Mucosa of stomach (tissue), 1 donor: ENCODE data around the gene PAXIP1.
"Not testable (repeated sequence)": the region's sequence is repeated elsewhere in the genome, so short reads cannot be mapped to it uniquely, and the experiment has no call there.

Experiments
- H3K27me3 ChIP-seq: one replicate; pipeline ENCODE4 v1.7.0; 2013; ENCODE audit warnings: mild to moderate bottlenecking, low read length; ENCODE audit not compliant: control insufficient read depth, insufficient read depth
- H3K36me3 ChIP-seq: one replicate; pipeline ENCODE4 v1.7.0; 2013; ENCODE audit warnings: low read length; ENCODE audit not compliant: control insufficient read depth, insufficient read depth
- H3K4me1 ChIP-seq: one replicate; pipeline ENCODE4 v1.7.0; 2013; ENCODE audit warnings: mild to moderate bottlenecking, low read length; ENCODE audit not compliant: control insufficient read depth, insufficient read depth
- H3K4me3 ChIP-seq: one replicate; pipeline ENCODE4 v1.7.0; 2013; ENCODE audit warnings: low read length
- H3K9ac ChIP-seq: one replicate; pipeline ENCODE4 v1.7.0; 2013; ENCODE audit warnings: mild to moderate bottlenecking, low read length, moderate library complexity
- H3K9me3 ChIP-seq: one replicate; pipeline ENCODE4 v1.7.0; 2013; ENCODE audit warnings: mild to moderate bottlenecking, low read length, moderate library complexity; ENCODE audit not compliant: control insufficient read depth
- donor health status: Pancreatic carcinoma.

Gene PAXIP1

GRCh38 chr7:154965014-154965413 is 37.9 kb downstream of the PAXIP1 start:
- Histone ChIP-seq H3K9me3 (no peaks in the 10 kb centered on the region), H3K4me1 (no peaks in the 10 kb centered on the region), H3K27me3 (no peaks in the 10 kb centered on the region), H3K9ac (no peak overlapping the region), H3K4me3 (no peak overlapping the region), H3K36me3 (no peaks in the 10 kb centered on the region)

GRCh38 chr7:154960063-154960790 is 42.7 kb downstream of the PAXIP1 start:
- no peaks in the 10 kb centered on the region for H3K4me1 ChIP-seq
- H3K27me3 ChIP-seq = no peaks in the 10 kb centered on the region
- no peak overlapping the region for H3K9ac ChIP-seq
- no peaks in the 10 kb centered on the region for H3K9me3 ChIP-seq
- peaks cover 3% of the 10 kb centered on the region for H3K36me3 ChIP-seq
- no peak overlapping the region for H3K4me3 ChIP-seq

- H3K4me3 ChIP-seq = no peak overlapping the region
- H3K4me1 ChIP-seq = no peaks in the 10 kb centered on the region
- no peaks in the 10 kb centered on the region for H3K27me3 ChIP-seq
- H3K36me3 ChIP-seq = peaks cover 12% of the 10 kb centered on the region
- H3K9ac ChIP-seq = no peak overlapping the region
- H3K9me3 ChIP-seq = no peaks in the 10 kb centered on the region
Observed at GRCh38 chr7:154956427-154956826, 46.5 kb downstream of the PAXIP1 start.

- Histone ChIP-seq H3K9ac (no peak overlapping the region), H3K36me3 (peaks cover 12% of the 10 kb centered on the region), H3K27me3 (no peaks in the 10 kb centered on the region), H3K4me1 (no peaks in the 10 kb centered on the region), H3K9me3 (no peaks in the 10 kb centered on the region), H3K4me3 (no peak overlapping the region)
Observed at GRCh38 chr7:154953006-154953684, 49.8 kb downstream of the PAXIP1 start.

- Histone ChIP-seq H3K9me3 (no peaks in the 10 kb centered on the region), H3K4me3 (no peak overlapping the region), H3K9ac (no peak overlapping the region), H3K36me3 (peaks cover 9% of the 10 kb centered on the region), H3K4me1 (no peaks in the 10 kb centered on the region), H3K27me3 (no peaks in the 10 kb centered on the region)
Observed at GRCh38 chr7:154950960-154951359, 52.0 kb downstream of the PAXIP1 start.

DNA sequence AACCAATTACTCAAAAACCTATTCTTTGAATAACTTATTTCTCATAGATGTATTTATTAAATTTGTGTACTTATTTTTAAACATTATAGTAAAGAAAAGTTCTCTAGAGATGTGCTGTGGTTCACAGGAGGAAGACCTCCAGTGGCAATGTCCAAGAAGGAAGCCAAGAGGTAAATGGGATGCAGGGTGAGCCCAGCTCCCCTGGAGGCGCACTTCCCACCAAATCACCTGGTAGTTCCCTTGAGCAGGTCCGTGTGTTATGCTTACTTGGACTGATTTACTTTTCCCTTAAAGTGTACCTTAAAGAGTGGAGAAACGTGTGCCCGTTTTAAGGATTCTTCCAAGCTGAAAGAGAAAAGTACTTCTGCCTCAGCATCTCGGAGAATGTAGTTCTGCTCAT is 55.3 kb downstream of the PAXIP1 start:
- Histone ChIP-seq H3K9ac (no peak overlapping the region), H3K4me3 (no peak overlapping the region), H3K4me1 (no peaks in the 10 kb centered on the region), H3K36me3 (peaks cover 5% of the 10 kb centered on the region), H3K9me3 (no peaks in the 10 kb centered on the region), H3K27me3 (no peaks in the 10 kb centered on the region)

- H3K27me3 ChIP-seq = no peaks in the 10 kb centered on the region
- H3K36me3 ChIP-seq = no peaks in the 10 kb centered on the region
- H3K4me3 ChIP-seq = no peak overlapping the region
- H3K9ac ChIP-seq = no peak overlapping the region
- no peaks in the 10 kb centered on the region for H3K4me1 ChIP-seq
- no peaks in the 10 kb centered on the region for H3K9me3 ChIP-seq
Observed at GRCh38 chr7:154946166-154946565, 56.8 kb downstream of the PAXIP1 start.

DNA sequence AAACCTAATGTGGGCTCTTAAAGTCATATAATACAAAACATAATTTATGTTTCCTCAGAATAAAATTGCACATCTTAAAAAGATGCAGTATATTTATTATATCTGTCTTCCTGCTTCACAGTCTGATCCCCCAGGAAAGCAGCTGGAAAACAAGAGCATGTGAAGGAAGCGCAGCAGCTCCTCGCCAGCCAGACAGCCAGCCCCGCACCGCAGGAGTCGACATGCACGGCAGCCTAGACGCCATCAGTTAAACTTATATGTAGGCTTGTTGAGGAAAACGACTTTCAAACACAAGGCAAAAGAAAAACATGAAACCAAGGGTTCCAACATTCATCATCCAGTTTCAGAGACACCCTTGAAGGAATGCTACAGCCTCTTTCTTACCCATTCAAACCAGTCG is 59.0 kb downstream of the PAXIP1 start:
- Histone ChIP-seq H3K4me3 (no peak overlapping the region), H3K4me1 (no peaks in the 10 kb centered on the region), H3K36me3 (no peaks in the 10 kb centered on the region), H3K9me3 (no peaks in the 10 kb centered on the region), H3K9ac (no peak overlapping the region), H3K27me3 (no peaks in the 10 kb centered on the region)

- no peaks in the 10 kb centered on the region for H3K36me3 ChIP-seq
- H3K9ac ChIP-seq = no peak overlapping the region
- H3K4me3 ChIP-seq = no peak overlapping the region
- no peaks in the 10 kb centered on the region for H3K4me1 ChIP-seq
- no peaks in the 10 kb centered on the region for H3K9me3 ChIP-seq
- H3K27me3 ChIP-seq = no peaks in the 10 kb centered on the region
Observed at GRCh38 chr7:154942691-154943090, 60.2 kb downstream of the PAXIP1 start.

GRCh38 chr7:154937837-154938236 is 65.1 kb downstream of the PAXIP1 start:
- no peaks in the 10 kb centered on the region for H3K9me3 ChIP-seq
- H3K4me1 ChIP-seq = no peaks in the 10 kb centered on the region
- no peak overlapping the region for H3K4me3 ChIP-seq
- H3K9ac ChIP-seq = no peak overlapping the region
- no peaks in the 10 kb centered on the region for H3K27me3 ChIP-seq
- no peaks in the 10 kb centered on the region for H3K36me3 ChIP-seq

- not testable (repeated sequence) for H3K9ac ChIP-seq, H3K36me3 ChIP-seq, H3K27me3 ChIP-seq, H3K4me3 ChIP-seq, H3K9me3 ChIP-seq, H3K4me1 ChIP-seq
Observed at GRCh38 chr7:154934353-154934952, 68.5 kb downstream of the PAXIP1 start.

- no peaks in the 10 kb centered on the region for H3K9me3 ChIP-seq
- no peaks in the 10 kb centered on the region for H3K27me3 ChIP-seq
- H3K9ac ChIP-seq = no peak overlapping the region
- H3K36me3 ChIP-seq = no peaks in the 10 kb centered on the region
- peaks cover 11% of the 10 kb centered on the region for H3K4me1 ChIP-seq
- no peak overlapping the region for H3K4me3 ChIP-seq
Observed at GRCh38 chr7:154931906-154932305, 71.0 kb downstream of the PAXIP1 start.
